ENCODE data around the gene CDK5R1. TPM values are rescaled to one million over a fixed set of nuclear protein-coding genes. Genes with fewer than 3 reads are reported as not detected.
"Not testable (repeated sequence)": the region's sequence is repeated elsewhere in the genome, so short reads cannot be mapped to it uniquely, and the experiment has no call there.

Gene CDK5R1
- polyA plus RNA-seq, 6 donors from 2014 or later: 2.7 to 11.5 (median 4.2) TPM

DNA sequence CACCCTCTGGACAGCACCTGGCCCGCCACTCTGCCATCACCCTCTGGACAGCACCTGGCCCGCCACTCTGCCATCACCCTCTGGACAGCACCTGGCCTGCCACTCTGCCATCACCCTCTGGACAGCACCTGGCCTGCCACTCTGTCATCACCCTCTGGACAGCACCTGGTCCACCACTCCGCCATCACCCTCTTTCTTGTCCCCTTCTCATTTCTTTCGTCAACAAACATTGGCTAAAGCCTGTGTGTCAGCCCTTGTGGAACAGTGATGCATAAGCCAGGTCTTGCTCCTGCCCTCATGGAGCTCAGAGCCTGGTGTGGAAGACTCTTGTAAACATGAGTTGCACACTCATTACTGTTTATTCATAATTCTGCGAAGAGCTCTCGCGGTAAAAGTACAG is 31.2 kb downstream of the CDK5R1 start:
- no peaks in the 10 kb centered on the region for H3K27me3 Mint-ChIP-seq
- no peak for ATAC-seq (ENCODE audit: low read depth in 2 of 2)
- H3K27ac Mint-ChIP-seq: peak overlapping the region in 3 of 6 donors; percentile 42 to 90 (median 88)
- DNase-seq: no peak
- peaks cover 0 to 2% (median 0%) of the 10 kb centered on the region in 7 donors for H3K9me3 Mint-ChIP-seq
- H3K4me1 Mint-ChIP-seq: peaks cover 51 to 84% (median 72%) of the 10 kb centered on the region in 3 donors
- no peaks in the 10 kb centered on the region for H3K36me3 Mint-ChIP-seq
- peak overlapping the region in 6 of 8 donors; percentile 10 to 86 (median 63) for H3K4me3 Mint-ChIP-seq

DNA sequence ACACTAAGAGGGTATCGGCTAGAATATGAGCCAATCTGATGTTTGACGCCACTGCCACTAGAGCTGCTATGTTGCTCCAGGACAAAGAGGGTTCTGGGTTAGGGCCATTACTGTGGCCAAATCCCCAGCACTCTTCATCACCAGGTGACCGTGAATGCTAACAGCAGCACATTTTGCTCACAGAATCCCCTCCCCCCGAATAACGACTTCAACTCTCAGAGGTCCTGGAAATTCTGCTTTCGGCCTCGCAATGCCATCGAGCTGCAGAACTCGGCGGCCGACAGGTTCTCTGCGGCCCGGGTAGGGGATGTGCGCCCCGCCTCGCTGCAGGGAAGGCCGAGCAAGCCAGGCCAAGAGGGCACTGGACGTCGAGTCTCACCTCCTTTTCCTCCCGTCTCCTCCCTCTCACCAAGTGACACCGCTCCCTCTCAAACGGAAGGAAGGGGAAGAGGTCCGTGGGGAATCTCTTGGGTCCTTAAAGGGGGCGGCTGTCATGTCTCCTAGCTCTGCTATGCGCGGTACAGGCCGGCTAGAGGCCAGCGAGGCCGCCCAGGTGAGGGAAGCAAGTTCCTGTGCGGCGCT is 31.9 kb downstream of the CDK5R1 start:
- Mint-ChIP-seq H3K9me3 (peaks cover 0 to 4% (median 0%) of the 10 kb centered on the region in 7 donors), H3K36me3 (no peaks in the 10 kb centered on the region), H3K27me3 (no peaks in the 10 kb centered on the region), H3K4me3 (peak overlapping the region; percentile 55 to 87 (median 81)), H3K27ac (peak overlapping the region; percentile 55 to 90 (median 87)), H3K4me1 (peaks cover 56 to 87% (median 78%) of the 10 kb centered on the region in 3 donors)
- no peak for ATAC-seq (ENCODE audit: low read depth in 2 of 2)
- no peak for DNase-seq

DNA sequence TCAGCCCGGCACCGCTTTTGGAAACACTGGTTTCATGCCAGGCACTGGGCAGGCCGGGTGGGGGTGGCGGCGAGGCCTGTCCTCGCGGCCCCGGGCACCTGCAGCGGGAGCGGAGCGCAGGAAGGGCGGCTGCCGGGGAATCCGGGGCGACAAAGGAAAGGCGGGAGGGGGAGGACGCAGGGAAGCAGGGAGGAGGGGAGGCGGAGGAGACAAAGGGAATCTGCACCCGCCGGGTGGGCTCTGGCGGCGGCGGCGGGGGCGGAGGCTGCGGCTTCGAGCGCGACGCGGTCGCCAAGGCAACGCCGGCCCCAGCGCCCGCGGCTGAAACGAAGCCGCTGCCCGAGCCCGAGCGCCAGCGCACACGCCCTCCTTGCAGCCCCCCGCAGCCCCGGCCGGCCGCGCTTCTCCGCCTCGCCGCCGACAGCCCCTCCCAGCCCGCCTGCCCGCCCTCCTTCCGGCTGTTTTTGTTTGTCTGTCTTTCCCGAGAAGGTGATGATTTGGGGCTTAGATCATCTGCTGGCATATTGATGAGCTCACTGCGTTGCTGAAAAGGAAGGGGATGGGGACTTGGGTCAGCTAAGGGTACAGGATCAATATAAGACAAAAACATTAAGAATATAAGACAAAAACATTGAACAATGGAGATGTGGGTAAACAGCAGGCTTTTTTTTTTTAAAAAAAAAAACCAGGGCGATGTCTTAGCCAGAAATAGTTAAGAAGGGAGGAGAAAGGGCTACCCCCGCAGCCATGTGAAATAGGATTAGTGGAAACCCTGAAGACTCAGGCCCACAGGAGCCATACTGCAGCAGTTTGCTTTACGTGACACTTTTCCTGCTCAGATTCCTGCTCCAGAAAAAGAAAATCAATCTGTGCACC is 32.7 kb downstream of the CDK5R1 start:
- Mint-ChIP-seq H3K36me3 (no peaks in the 10 kb centered on the region), H3K4me3 (peak overlapping the region; percentile 71 to 91 (median 83)), H3K27ac (peak overlapping the region; percentile 78 to 97 (median 92)), H3K4me1 (peaks cover 60 to 93% (median 84%) of the 10 kb centered on the region in 3 donors), H3K27me3 (no peaks in the 10 kb centered on the region), H3K9me3 (peaks cover 0 to 7% (median 3%) of the 10 kb centered on the region in 7 donors)
- ATAC-seq (ENCODE audit: low read depth in 2 of 2) (peak in 1 of 2 donors; percentile 11), DNase-seq (peak; percentile 54)

DNA sequence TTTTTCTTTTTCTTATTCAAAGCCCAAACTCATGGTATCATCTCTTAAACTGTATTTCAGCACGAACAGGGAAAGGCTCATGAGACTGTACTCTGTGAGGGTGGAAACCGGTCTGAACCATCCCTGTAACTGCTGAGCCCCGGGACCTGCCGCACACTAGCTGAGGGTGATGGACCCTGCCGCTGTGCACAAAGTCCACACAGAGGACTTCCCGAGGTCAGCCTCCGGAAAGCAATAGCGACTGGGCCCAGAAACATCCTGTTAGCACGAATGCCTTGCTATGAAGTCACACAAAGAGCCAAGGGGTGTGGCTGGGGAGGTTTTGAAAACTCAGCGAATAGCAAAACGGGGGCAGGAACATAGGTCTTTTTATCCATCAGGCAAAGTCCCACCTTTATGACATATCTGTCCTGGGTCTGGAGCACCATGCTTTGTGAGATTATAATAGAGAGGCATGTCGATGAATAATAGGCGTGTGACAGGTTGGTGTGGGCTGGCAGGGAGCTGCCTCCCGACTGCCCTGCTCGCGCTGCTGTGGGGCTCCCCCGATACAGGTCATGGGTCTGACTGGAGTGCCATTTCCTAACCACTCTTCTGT is 33.4 kb downstream of the CDK5R1 start:
- Mint-ChIP-seq H3K27me3 (no peaks in the 10 kb centered on the region), H3K9me3 (peaks cover 0 to 9% (median 3%) of the 10 kb centered on the region in 7 donors), H3K4me1 (peaks cover 60 to 93% (median 87%) of the 10 kb centered on the region in 3 donors), H3K4me3 (peak overlapping the region; percentile 71 to 91 (median 83)), H3K36me3 (no peaks in the 10 kb centered on the region), H3K27ac (peak overlapping the region; percentile 69 to 97 (median 86))
- ATAC-seq (ENCODE audit: low read depth in 2 of 2) (no peak), DNase-seq (peak; percentile 34)

DNA sequence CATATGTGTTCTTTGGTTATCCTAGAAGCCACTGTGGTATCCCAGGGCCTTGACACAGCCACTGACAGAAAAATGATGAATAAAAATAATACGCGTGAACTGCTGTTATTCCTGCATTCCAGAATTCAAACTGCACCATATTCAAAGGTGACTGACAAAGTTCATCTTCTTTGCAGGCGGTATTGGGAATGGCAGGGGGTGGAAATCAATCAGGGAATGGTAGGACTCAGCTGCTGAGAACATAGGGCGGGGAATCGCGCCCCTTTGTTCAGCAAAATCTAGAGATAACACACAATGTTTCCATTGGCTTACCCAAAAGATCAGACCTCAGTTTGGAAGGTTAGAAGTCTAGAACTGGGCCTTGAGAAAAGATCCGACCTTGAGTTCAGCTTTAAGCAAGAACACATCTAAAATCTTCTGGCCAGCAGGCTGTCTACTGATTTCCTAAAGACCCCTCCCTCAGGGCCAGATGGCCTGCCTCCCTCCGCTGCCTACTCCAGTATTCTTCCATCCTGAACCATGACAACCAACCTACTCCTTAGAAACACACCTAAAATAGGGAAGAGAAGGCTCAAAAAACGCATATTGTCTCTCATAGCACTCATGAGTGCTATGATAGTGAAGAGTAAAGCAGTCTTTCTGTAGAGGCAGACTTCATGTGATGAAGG is 34.1 kb downstream of the CDK5R1 start:
- H3K4me1 Mint-ChIP-seq: peaks cover 61 to 92% (median 87%) of the 10 kb centered on the region in 3 donors
- DNase-seq (no peak), ATAC-seq (ENCODE audit: low read depth in 2 of 2) (no peak)
- H3K9me3 Mint-ChIP-seq: peaks cover 0 to 9% (median 3%) of the 10 kb centered on the region in 7 donors
- no peaks in the 10 kb centered on the region for H3K27me3 Mint-ChIP-seq
- H3K27ac Mint-ChIP-seq: peak overlapping the region in 5 of 6 donors; percentile 64 to 97 (median 90)
- H3K4me3 Mint-ChIP-seq: peak overlapping the region in 7 of 8 donors; percentile 26 to 88 (median 71)
- no peaks in the 10 kb centered on the region for H3K36me3 Mint-ChIP-seq

DNA sequence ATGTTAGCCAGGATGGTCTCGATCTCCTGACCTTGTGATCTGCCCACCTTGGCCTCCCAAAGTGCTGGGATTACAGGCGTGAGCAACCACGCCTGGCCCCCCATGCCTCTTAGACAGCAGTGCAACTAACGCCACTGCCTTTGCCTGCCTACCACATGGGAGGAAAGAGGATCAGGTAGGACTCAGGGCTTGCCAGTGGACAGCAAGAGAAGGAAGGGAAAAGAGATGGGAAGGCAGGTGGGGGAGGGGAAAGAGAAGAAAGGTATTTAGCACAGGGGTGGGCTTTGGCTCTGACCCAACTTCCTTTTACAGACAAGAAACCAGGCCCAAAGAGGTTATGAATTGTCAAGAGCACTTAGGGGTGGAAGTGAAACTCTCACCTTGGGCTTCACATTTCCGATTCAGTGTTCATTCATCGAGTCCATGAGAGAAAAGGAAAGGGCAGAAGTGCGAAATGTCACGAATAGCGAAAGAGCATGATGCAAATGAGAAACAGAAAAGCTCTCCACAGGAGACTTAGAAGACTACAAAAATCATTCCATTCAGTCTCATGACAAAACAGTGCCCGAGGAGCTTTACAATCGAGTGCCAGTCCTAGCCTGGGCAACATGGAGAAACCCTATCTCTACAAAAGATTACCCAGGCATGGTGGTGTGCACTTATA is 36.4 kb downstream of the CDK5R1 start:
- Mint-ChIP-seq H3K4me1 (peaks cover 47 to 89% (median 80%) of the 10 kb centered on the region in 3 donors), H3K27ac (peak overlapping the region; percentile 88 to 99 (median 98)), H3K4me3 (peak overlapping the region; percentile 44 to 89 (median 68)), H3K36me3 (no peaks in the 10 kb centered on the region), H3K9me3 (peaks cover 0 to 9% (median 3%) of the 10 kb centered on the region in 7 donors), H3K27me3 (no peaks in the 10 kb centered on the region)
- peak; percentile 74 to 76 for ATAC-seq (ENCODE audit: low read depth in 2 of 2)
- DNase-seq: peak; percentile 84

DNA sequence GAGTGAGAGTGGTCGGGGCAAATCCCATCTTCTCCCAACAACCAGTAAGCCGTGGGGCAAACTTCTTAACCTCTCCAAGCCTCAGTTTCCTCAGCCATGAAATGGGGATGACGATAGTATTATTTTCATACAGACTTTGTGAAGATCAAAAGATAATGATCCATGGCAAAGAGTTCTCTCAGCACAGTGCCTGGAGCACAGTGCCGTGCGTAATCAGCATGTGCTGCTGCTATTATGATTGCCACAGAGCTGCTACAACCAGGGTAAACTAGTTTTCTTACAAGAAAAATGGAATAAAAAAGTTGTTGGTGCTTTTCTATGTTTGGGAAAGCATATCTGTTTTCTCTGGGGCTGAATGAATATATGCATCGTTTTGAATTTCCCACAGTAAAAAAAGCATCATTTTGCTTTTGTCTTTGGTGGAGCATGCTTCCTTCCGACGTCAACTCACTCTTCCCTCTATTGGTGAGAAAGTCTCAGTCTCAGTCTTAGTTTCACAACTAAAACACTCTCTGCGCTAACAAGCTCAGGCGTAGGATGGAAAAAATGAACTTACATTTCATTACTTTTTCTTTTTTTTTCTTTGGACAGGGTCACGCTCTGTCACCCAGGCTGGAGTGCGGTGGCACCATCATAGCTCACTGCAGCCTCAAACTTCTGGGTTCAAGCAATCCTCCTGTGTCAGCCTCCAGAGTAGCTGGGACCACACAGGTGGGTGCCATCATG is 37.2 kb downstream of the CDK5R1 start:
- H3K27me3 Mint-ChIP-seq: no peaks in the 10 kb centered on the region
- H3K4me3 Mint-ChIP-seq: peak overlapping the region; percentile 44 to 89 (median 72)
- DNase-seq: peak; percentile 78
- peaks cover 48 to 88% (median 75%) of the 10 kb centered on the region in 3 donors for H3K4me1 Mint-ChIP-seq
- H3K9me3 Mint-ChIP-seq: peaks cover 0 to 9% (median 3%) of the 10 kb centered on the region in 7 donors
- H3K36me3 Mint-ChIP-seq: no peaks in the 10 kb centered on the region
- ATAC-seq (ENCODE audit: low read depth in 2 of 2): peak; percentile 56 to 63
- H3K27ac Mint-ChIP-seq: peak overlapping the region; percentile 88 to 99 (median 98)

DNA sequence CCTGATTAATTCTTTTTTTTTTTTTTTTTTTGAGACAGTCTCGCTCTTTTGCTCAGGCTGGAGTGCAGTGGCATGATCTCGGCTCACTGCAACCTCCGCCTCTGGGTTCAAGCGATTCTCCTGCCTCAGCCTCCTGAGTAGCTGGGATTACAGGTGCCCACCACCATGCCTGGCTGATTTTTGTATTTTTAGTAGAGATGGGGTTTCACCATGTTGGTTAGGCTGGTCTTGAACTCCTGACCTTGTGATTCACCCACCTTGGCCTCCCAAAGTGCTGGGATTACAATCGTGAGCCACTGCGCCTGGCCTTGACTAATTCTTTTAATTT is 37.7 kb downstream of the CDK5R1 start:
- not testable (repeated sequence) for ATAC-seq (ENCODE audit: low read depth in 2 of 2); H3K9me3 Mint-ChIP-seq; DNase-seq; H3K36me3 Mint-ChIP-seq; H3K27me3 Mint-ChIP-seq
- peak overlapping the region in 5 of 6 donors; percentile 78 to 99 (median 99) for H3K27ac Mint-ChIP-seq
- peaks cover 47 to 90% (median 71%) of the 10 kb centered on the region in 3 donors for H3K4me1 Mint-ChIP-seq
- peak overlapping the region in 7 of 8 donors; percentile 53 to 89 (median 71) for H3K4me3 Mint-ChIP-seq

DNA sequence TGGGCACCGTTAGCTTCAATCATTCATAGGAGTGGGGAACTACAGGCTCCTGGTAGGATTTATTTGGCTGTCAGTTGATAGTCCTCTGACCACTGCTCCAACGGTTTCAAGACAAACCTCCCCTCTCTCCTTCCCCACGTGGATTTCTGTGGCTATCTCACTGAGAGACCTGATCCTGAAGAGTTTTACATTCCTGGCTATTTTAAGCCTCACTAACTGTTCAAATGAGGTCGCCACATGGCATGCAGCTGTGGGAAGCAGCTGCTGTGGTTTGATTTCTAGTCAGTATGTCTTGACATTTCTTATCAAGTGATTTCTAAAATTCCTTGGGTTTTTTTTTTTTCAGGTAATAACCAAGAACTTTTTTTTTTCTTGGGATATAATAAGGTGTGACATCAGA is 38.3 kb downstream of the CDK5R1 start:
- Mint-ChIP-seq H3K36me3 (no peaks in the 10 kb centered on the region), H3K27ac (peak overlapping the region; percentile 74 to 99 (median 94)), H3K4me3 (peak overlapping the region in 5 of 8 donors; percentile 8 to 65 (median 56)), H3K27me3 (no peaks in the 10 kb centered on the region), H3K4me1 (peaks cover 41 to 85% (median 65%) of the 10 kb centered on the region in 3 donors), H3K9me3 (peaks cover 0 to 9% (median 3%) of the 10 kb centered on the region in 7 donors)
- DNase-seq (no peak), ATAC-seq (ENCODE audit: low read depth in 2 of 2) (no peak)

DNA sequence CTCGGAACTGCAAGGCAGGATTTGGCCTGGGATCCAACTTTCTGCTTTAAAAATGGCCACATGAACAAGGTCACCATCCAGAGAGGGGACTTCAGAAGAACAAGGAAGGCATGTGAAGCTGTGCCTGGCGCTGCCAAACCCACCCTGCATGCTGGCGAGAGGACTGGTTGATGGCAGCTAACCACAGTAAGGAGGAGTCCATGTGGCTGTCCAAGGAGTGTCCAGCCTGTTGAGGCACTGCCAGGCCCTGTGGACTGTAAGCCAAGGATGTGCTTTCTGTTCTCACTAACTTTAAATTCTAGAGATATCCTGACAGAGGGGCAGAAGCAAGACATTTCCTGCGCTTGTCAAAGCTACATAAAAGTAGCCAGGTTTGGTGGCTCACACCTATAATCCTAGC is 40.4 kb downstream of the CDK5R1 start:
- no peaks in the 10 kb centered on the region for H3K27me3 Mint-ChIP-seq
- peaks cover 0 to 9% (median 3%) of the 10 kb centered on the region in 7 donors for H3K9me3 Mint-ChIP-seq
- peaks cover 32 to 72% (median 51%) of the 10 kb centered on the region in 3 donors for H3K4me1 Mint-ChIP-seq
- peak overlapping the region in 2 of 6 donors; percentile 80 to 84 for H3K27ac Mint-ChIP-seq
- ATAC-seq (ENCODE audit: low read depth in 2 of 2): no peak
- no peak for DNase-seq
- no peak overlapping the region for H3K4me3 Mint-ChIP-seq
- H3K36me3 Mint-ChIP-seq: no peaks in the 10 kb centered on the region

DNA sequence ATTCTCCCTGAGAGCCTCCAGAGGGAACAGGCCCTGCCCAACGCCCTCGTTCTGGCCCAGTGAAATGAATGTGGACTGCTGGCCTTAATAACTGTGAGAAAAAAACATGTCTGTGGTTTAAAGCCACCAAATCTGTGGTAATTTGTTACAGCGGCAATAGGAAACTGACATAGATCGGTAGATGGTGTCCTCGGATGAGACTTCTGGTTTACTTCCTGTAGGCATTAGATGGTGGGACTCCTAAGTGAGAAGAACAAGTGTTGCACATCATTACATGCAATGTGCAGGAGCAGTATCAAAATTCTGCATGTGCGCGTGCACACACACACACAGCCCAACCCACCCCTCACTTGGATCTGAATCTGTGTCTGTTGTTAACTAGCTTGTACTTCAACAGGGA is 42.0 kb downstream of the CDK5R1 start:
- no peak for DNase-seq

DNA sequence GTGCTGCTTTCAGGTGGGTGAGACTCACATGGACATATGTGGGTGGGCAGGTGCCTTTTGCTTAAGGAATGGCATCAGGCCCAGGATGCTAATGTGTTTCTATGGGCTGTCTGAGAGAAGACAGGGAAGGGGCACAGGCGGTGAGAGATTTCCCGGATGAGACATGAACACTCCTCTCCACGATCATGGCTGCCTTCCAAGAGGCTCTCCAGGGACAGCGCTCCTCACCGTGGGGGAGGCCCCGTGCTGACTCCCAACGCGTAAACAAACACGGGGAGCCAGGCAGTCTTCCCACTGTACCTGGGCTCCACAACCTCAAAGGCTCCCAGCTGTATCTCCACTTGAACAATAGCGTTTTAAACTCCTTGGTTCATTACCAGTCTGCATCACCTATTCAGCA is 42.8 kb downstream of the CDK5R1 start:
- no peak for ATAC-seq (ENCODE audit: low read depth in 2 of 2)
- Mint-ChIP-seq H3K36me3 (no peaks in the 10 kb centered on the region), H3K9me3 (peaks cover 0 to 1% (median 0%) of the 10 kb centered on the region in 7 donors), H3K4me3 (no peak overlapping the region), H3K4me1 (peaks cover 16 to 47% (median 31%) of the 10 kb centered on the region in 3 donors), H3K27me3 (no peaks in the 10 kb centered on the region), H3K27ac (no peak overlapping the region)
- DNase-seq: no peak

More for the DNA sequence above, 42.0 kb downstream of the CDK5R1 start:
- Mint-ChIP-seq H3K4me3 (no peak overlapping the region), H3K27me3 (no peaks in the 10 kb centered on the region), H3K27ac (peak overlapping the region in 1 of 6 donors; percentile 36), H3K4me1 (peaks cover 20 to 55% (median 36%) of the 10 kb centered on the region in 3 donors), H3K9me3 (peaks cover 0 to 4% (median 0%) of the 10 kb centered on the region in 7 donors), H3K36me3 (no peaks in the 10 kb centered on the region)
- ATAC-seq (ENCODE audit: low read depth in 2 of 2): no peak

Data from naive B cell (primary cell).